ENCODE results near the gene COQ8A. TPM values are rescaled to one million over a fixed set of nuclear protein-coding genes. Genes with fewer than 3 reads are reported as not detected.

COQ8A gene
- total and polyA plus RNA-seq, 12 donors: 30.1 to 990 (median 405) TPM

GRCh38 chr1:227004796-227005195, 64.7 kb downstream of the COQ8A start:
- Histone ChIP-seq H3K4me1 (replicated peaks in 1 of 2) (peaks cover 0 to 3% of the 10 kb centered on the region in 2 donors), H3K27ac (no peak overlapping the region), H3K27me3 (no peaks in the 10 kb centered on the region), H3K36me3 (replicated peaks in 1 of 2) (peaks cover 0 to 7% of the 10 kb centered on the region in 2 donors), H3K9me3 (replicated peaks in 1 of 3) (no peaks in the 10 kb centered on the region), H3K4me3 (no peak overlapping the region)
- 91 to 95% (median 93%) methylated on average over 8 of the region's 8 CpGs for WGBS, 4 donors
- no peak for DNase-seq
- intact Hi-C loops (cut with DNase I): no loop called here
- TF ChIP-seq CTCF (IDR thresholded peaks at IDR 0.05) (no peak), POLR2A (IDR thresholded peaks at IDR 0.05) (no peak)

GRCh38 chr1:227006226-227006796, 66.2 kb downstream of the COQ8A start:
- H3K4me1 ChIP-seq (replicated peaks in 1 of 2): peaks cover 0 to 3% of the 10 kb centered on the region in 2 donors

DNA sequence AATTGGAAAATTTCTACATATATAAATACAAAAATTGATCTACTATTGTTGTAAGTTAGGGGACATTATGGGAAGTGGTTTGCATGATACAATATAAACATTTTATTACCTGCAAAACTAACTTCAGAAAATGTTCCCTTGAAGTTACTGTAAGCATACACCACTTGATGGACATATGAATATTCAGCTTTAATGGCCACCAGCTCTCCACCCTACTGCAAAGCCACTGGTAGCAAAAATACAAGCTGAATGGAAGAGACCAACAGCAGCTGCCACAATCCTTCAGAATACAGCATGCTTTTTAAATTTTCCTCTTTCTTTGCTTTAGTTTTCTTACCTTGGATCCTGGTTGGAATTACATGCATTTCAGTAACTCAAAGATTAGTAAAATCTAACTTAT, 69.8 kb downstream of the COQ8A start:
- H3K27ac ChIP-seq: no peak overlapping the region
- intact Hi-C loops (cut with DNase I): no loop called here
- peaks cover 0 to 2% of the 10 kb centered on the region in 2 donors for H3K36me3 ChIP-seq (replicated peaks in 1 of 2)
- no peak for DNase-seq
- H3K4me3 ChIP-seq: no peak overlapping the region
- H3K27me3 ChIP-seq: no peaks in the 10 kb centered on the region
- no peak for TF ChIP-seq POLR2A (IDR thresholded peaks at IDR 0.05)
- TF ChIP-seq CTCF (IDR thresholded peaks at IDR 0.05): no peak
- H3K9me3 ChIP-seq (replicated peaks in 1 of 3): no peaks in the 10 kb centered on the region
- H3K4me1 ChIP-seq (replicated peaks in 1 of 2): no peaks in the 10 kb centered on the region

More at GRCh38 chr1:227006226-227006796, 66.2 kb downstream of the COQ8A start:
- Histone ChIP-seq H3K36me3 (replicated peaks in 1 of 2) (peaks cover 0 to 7% of the 10 kb centered on the region in 2 donors), H3K27me3 (no peaks in the 10 kb centered on the region), H3K4me3 (no peak overlapping the region), H3K27ac (no peak overlapping the region), H3K9me3 (replicated peaks in 1 of 3) (no peaks in the 10 kb centered on the region)
- no peak for DNase-seq
- intact Hi-C loops (cut with DNase I): no loop called here
- TF ChIP-seq POLR2A (IDR thresholded peaks at IDR 0.05): no peak
- no peak for TF ChIP-seq CTCF (IDR thresholded peaks at IDR 0.05)
- WGBS, 4 donors: 87 to 98% (median 96%) methylated on average over 4 to 5 of the region's 5 CpGs

- peaks cover 0 to 8% of the 10 kb centered on the region in 2 donors for H3K36me3 ChIP-seq (replicated peaks in 1 of 2)
- 94 to 96% (median 95%) methylated on average over 5 of the region's 5 CpGs for WGBS, 4 donors
These were observed 70.6 kb downstream of the COQ8A start for GRCh38 chr1:227010645-227011044.

More at GRCh38 chr1:227010645-227011044, 70.6 kb downstream of the COQ8A start:
- intact Hi-C loops (cut with DNase I): no loop called here
- no peak for DNase-seq
- no peak overlapping the region for H3K27ac ChIP-seq
- no peak overlapping the region for H3K4me3 ChIP-seq
- H3K27me3 ChIP-seq: no peaks in the 10 kb centered on the region
- no peaks in the 10 kb centered on the region for H3K9me3 ChIP-seq (replicated peaks in 1 of 3)
- no peak for TF ChIP-seq CTCF (IDR thresholded peaks at IDR 0.05)
- TF ChIP-seq POLR2A (IDR thresholded peaks at IDR 0.05): no peak
- no peaks in the 10 kb centered on the region for H3K4me1 ChIP-seq (replicated peaks in 1 of 2)

Measured in adrenal gland (tissue), 12 donors.